OCI-LY1 (cell line): ENCODE data around the gene PCNX2.

ENCODE experiments used
- EZH2 ChIP-seq: fragments of 200-600 bp; sonication (generic), shearing (Covaris generic); IDR thresholded peaks from 2 replicates; pipeline ENCODE4 v1.8.0; 2017; ENCODE audit warnings: borderline replicate concordance, mixed run types, mild to moderate bottlenecking, antibody characterized with exemption, low read length, moderate library complexity, mixed read lengths
- TF ChIP-seq, protein P1 (sequence below): fragments of 200-600 bp; sonication (generic), shearing (Covaris generic); IDR thresholded peaks from 2 replicates; pipeline ENCODE4 v1.5.1; 2017; ENCODE audit warnings: mild to moderate bottlenecking, antibody characterized with exemption, low read length, moderate library complexity, mixed read lengths

DNA sequence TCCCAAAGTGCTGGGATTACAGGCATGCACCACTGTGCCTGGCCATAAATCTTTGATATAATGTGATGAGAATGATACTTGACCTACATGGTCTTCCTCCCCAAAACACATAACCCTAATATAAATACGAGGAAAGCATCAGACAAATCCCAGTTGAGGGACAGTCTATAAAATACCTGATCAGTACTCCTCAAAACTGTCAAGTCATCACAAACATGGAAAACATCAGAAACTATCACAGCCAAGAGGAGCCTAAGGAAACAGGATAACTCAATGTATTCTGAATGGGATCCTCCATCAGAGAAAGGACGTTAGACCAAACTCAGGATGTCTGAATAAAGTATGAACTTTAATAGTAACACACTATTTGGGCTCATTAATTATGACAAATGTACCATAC lies 172.7 kb downstream of the PCNX2 start:
- TF ChIP-seq, protein P1, sequence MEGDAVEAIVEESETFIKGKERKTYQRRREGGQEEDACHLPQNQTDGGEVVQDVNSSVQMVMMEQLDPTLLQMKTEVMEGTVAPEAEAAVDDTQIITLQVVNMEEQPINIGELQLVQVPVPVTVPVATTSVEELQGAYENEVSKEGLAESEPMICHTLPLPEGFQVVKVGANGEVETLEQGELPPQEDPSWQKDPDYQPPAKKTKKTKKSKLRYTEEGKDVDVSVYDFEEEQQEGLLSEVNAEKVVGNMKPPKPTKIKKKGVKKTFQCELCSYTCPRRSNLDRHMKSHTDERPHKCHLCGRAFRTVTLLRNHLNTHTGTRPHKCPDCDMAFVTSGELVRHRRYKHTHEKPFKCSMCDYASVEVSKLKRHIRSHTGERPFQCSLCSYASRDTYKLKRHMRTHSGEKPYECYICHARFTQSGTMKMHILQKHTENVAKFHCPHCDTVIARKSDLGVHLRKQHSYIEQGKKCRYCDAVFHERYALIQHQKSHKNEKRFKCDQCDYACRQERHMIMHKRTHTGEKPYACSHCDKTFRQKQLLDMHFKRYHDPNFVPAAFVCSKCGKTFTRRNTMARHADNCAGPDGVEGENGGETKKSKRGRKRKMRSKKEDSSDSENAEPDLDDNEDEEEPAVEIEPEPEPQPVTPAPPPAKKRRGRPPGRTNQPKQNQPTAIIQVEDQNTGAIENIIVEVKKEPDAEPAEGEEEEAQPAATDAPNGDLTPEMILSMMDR = no peak
- TF ChIP-seq EZH2 = no peak
